ENCODE measurements around the gene MACROD2.

The MACROD2 gene

GRCh38 chr20:14848806-14849205 lies 853.5 kb downstream of the MACROD2 start:
- no peak for DNase-seq

DNA sequence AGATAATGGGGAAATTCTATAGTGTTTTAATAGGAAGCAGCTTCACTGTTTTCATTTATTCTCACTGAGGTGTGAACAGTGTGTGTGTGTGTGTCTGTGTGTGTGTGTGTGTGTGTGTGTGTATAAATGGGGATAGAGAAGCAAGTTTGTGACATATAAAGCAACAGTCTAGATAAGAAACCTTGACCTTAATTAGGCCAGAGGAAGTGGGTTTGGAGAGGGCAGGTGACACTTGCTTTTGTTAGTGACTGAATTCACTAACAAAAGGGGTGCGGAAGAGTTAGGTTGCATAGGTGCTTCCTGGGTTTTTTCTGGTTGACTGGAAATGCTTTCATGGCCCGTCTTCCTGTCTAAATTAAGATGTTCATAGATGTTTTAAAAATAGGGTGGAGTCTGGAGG lies 857.8 kb downstream of the MACROD2 start:
- no peak for DNase-seq

DNA sequence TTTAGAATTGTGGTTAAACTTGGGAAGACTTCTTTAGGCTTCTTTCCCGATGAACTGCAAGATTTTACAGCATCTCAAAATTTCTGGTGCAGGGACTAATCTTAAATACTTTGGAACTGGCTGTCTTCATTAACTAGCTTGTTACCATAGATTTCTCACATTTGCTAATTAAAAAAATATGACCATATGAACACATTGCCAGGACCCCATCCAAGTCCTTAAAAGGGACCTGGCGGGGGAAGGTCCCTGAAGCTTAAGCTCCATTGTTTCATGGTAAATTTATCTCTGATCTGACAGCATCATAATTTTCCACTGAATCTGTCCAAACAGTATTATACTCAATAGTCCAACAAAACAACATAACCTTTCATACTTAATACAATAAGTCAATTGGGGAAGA lies 859.9 kb downstream of the MACROD2 start:
- DNase-seq = no peak

- DNase-seq = no peak
These were observed 864.3 kb downstream of the MACROD2 start for GRCh38 chr20:14859627-14860026.

GRCh38 chr20:14860410-14860814 lies 865.1 kb downstream of the MACROD2 start:
- peak in 2 of 58 donors; percentile 5 to 14 for DNase-seq

- DNase-seq = no peak
These were observed 865.8 kb downstream of the MACROD2 start for GRCh38 chr20:14861028-14861699.

- DNase-seq = no peak
These were observed 869.9 kb downstream of the MACROD2 start for GRCh38 chr20:14865169-14865568.

- no peak for DNase-seq
These were observed 870.4 kb downstream of the MACROD2 start for GRCh38 chr20:14865731-14866130.

- DNase-seq = no peak
These were observed 871.7 kb downstream of the MACROD2 start for GRCh38 chr20:14866841-14867514.

- DNase-seq = no peak
These were observed 882.1 kb downstream of the MACROD2 start for GRCh38 chr20:14877301-14878028.

GRCh38 chr20:14878676-14879019 lies 883.3 kb downstream of the MACROD2 start:
- DNase-seq = no peak

DNA sequence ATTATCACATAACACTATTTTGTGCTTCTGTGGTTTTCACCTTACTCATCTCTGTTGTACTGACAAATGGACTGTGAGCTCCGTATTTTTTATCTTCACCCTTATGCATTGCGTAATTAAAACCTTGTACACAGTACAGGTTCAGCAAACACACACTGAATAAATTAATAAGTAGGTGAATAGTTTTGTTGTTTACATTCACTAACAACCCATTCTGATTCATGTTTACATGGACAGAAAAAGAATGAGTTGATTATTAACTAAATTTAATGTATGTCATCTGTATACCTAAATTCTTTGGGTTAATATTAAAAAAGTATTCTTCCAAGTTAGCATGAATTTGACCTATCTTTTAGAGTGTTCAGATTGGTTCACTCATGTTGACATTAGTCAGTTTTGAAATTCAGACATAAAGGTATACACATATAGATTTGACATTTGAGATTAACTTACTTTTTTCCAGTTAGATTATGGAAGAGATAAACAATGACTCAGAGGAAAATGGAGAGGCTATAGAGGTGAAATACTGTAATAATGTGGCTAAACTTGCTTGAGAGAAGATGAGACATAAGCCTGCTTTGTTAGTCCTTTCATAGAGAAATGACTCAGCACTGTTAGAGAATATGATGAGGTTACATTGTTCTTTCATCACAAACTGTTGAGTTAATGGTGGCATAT lies 883.8 kb downstream of the MACROD2 start:
- no peak for DNase-seq

- DNase-seq = peak in 1 of 58 donors; percentile 2
These were observed 884.5 kb downstream of the MACROD2 start for GRCh38 chr20:14879839-14880238.

DNA sequence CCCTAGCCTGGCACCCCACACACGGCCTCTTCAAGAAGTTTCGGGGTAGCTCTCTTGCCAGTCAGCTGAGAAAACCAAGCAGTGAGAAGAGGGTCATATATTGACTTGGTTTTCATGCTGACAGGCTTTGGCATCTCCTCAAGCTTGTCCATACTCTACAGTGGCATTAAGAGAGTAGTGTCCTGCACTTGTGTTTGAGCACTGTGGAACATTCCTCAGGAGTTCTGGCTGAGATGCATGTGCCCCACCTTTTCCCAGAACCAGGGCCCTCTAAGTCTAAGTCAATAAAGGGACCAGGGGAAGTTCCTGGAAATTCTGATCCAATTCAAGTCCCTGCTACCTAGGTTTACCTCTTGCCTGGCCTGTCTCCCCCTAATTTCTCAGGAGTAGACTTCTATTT lies 886.2 kb downstream of the MACROD2 start:
- no peak for DNase-seq

GRCh38 chr20:14882157-14882556 lies 886.8 kb downstream of the MACROD2 start:
- no peak for DNase-seq

DNA sequence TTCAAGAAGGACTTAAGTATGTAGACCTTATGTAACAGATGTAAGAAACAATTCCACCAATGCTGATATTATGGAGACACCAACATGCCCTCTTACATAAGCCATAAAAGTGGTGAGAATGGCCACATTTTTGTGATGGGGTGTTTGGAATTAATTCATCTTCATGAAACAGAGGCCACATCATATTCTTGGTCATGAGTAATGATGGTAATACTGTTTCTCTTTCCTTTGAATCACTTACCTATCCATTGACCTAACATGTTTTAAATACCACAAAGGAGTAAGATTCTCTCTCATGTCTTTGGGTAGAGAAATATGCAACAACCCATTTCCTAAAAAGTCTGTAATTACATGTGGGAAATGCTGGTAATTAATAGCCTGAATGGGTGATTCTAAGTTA lies 887.5 kb downstream of the MACROD2 start:
- no peak for DNase-seq

DNA sequence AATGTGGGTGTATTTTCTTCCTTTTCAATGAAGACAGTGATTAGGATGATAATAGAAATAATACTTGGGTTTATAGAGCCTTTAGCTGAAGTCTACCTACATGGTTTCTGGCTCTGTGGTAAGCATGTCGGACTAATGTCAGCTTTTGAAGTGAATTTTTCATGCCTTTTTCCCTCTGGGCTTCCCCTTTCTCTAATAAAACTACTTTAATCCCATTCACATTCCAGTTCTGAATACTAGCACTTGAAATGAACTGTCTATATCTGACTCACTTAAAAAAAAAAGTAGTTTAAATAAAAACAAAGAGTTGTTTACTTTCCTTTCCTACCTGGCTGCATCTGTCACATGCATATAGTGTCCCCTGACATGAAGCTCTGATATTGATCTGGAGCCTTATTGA lies 888.0 kb downstream of the MACROD2 start:
- DNase-seq = no peak

- no peak for DNase-seq
These were observed 890.3 kb downstream of the MACROD2 start for GRCh38 chr20:14885661-14886060.

DNA sequence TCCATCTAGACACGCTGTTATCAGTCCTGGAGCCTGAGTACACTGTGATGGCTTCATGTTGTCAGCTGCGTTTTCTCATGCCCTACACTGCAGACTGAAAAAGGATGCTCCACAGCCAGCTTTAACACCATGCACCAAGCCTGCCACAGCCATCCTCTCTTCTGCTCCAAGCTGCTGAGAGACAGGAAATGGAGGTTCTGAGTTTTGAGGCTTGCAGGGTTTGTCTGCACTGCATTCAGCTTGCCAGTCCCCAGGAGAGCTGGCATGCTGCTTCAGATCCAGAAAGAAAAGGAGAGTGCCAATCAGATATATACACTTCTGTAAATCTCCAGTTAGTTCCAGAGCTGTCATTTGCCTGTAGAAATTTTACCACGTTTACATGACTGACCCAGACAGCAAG lies 892.8 kb downstream of the MACROD2 start:
- DNase-seq = peak in 1 of 58 donors; percentile 1

DNA sequence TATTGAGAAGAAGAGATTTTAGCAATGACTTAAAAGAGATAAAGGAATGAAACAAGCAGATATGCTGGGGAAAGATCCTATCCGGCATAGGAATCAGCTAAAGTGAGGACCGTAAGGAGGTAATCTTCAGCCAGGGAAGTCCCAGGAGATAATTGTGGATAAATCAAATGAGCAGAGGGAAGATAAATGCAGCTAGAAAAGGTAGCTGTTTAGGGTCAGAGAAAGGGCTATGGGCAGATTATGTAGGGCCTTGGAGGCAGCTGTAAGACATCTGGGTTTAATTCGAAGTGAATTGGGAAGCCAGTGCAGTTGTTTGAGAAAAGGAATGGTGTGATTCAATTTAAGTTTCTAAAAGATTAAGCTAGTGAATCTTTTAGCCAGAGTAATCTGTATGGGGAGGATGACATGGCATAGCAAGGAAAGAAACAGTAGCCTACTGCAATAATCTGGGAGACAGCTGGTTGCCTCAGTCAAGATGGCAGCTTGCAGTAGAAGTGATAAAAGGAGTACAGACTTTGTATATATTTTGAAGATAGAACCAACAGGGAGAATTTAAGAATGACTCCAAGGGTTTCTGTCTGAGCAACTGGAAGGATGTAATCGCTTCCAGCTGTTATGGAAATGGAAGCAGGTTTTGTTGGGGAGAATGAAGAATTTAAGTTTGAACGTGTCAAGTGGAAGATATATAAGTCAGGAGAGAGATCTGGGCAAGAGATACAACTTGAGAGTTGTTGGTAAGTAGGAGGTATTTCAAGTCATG lies 894.4 kb downstream of the MACROD2 start:
- DNase-seq = no peak

DNA sequence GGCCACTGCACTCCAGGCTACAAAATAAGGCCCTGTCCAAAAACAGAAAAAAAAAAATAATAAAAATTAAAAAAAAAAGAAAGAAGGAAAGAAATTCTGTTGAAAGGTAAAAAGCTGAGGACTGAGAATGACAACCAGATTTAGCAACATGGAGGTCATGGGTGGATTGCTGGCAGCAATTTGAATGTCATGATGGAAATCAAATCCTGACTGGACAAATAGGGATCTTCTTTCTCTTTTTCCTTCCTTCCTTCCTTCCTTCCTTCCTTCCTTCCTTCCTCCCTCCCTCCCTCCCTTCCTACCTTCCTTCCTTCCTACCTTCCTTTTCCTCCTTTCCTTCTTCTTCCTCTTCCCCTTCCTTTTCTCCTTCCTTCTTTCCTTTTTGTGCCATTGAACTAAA lies 895.4 kb downstream of the MACROD2 start:
- no peak for DNase-seq

All from anterior cingulate cortex (tissue), 58 donors.